H9 (cell line): ENCODE data around the gene LTBP2. TPM values are rescaled to one million over a fixed set of nuclear protein-coding genes. Genes with fewer than 3 reads are reported as not detected.

ENCODE experiments used
- DNase-seq: peaks from one replicate; pipeline ENCODE4 v3.0.0-alpha.2; 2017
- H2AFZ ChIP-seq: one replicate; pipeline ENCODE4 v1.6.1; 2013; ENCODE audit warnings: mild to moderate bottlenecking, low read length, control low read depth, moderate library complexity
- H2AK5ac ChIP-seq: 2 replicates; pipeline ENCODE4 v1.6.1; 2013; ENCODE audit warnings: low read length, control low read depth, mixed read lengths; ENCODE audit not compliant: insufficient read length
- H2BK120ac ChIP-seq: one replicate; pipeline ENCODE4 v1.6.1; 2013; ENCODE audit warnings: low read depth, mild to moderate bottlenecking, low read length, control low read depth, inconsistent platforms; ENCODE audit not compliant: poor library complexity, severe bottlenecking
- H2BK12ac ChIP-seq: 2 replicates; pipeline ENCODE4 v1.6.1; 2013; ENCODE audit warnings: low read length, control low read depth, mixed read lengths, low read depth; ENCODE audit not compliant: insufficient read length
- H2BK15ac ChIP-seq: 2 replicates; pipeline ENCODE4 v1.6.1; 2013; ENCODE audit warnings: low read depth, low read length, control low read depth
- H2BK20ac ChIP-seq: one replicate; pipeline ENCODE4 v1.6.1; 2013; ENCODE audit warnings: low read depth, mild to moderate bottlenecking, low read length, control low read depth, inconsistent platforms; ENCODE audit not compliant: poor library complexity, severe bottlenecking
- H2BK5ac ChIP-seq: 2 replicates; pipeline ENCODE4 v1.6.1; 2013; ENCODE audit warnings: low read length, control low read depth, mixed read lengths; ENCODE audit not compliant: insufficient read length
- H3K14ac ChIP-seq: 2 replicates; pipeline ENCODE4 v1.6.1; 2013; ENCODE audit warnings: low read length, control low read depth; ENCODE audit not compliant: insufficient read depth
- H3K18ac ChIP-seq: 2 replicates; pipeline ENCODE4 v1.6.1; 2013; ENCODE audit warnings: low read depth, mild to moderate bottlenecking, mixed read lengths, low read length, control low read depth; ENCODE audit not compliant: insufficient read length
- H3K23ac ChIP-seq: 2 replicates; pipeline ENCODE4 v1.6.1; 2013; ENCODE audit warnings: low read length, control low read depth, mixed read lengths, low read depth; ENCODE audit not compliant: insufficient read length
- H3K23me2 ChIP-seq: 2 replicates; pipeline ENCODE4 v1.6.1; 2013; ENCODE audit warnings: low read depth, mild to moderate bottlenecking, mixed read lengths, low read length, control low read depth; ENCODE audit not compliant: insufficient read length, poor library complexity, severe bottlenecking
- H3K27ac ChIP-seq: 2 replicates; pipeline ENCODE4 v1.5.1; 2013; ENCODE audit warnings: low read length, control low read depth, mixed read lengths, low read depth; ENCODE audit not compliant: insufficient read length
- H3K27me3 ChIP-seq: 2 replicates; pipeline ENCODE4 v1.6.1; 2013; ENCODE audit warnings: low read length, control low read depth, inconsistent platforms; ENCODE audit not compliant: insufficient read depth
- H3K4ac ChIP-seq: 2 replicates; pipeline ENCODE4 v1.6.1; 2013; ENCODE audit warnings: low read depth, mild to moderate bottlenecking, control low read depth, inconsistent platforms, low read length, moderate library complexity
- H3K4me1 ChIP-seq: 2 replicates; pipeline ENCODE4 v1.6.1; 2013; ENCODE audit warnings: low read length, control low read depth, inconsistent platforms; ENCODE audit not compliant: insufficient read depth
- H3K4me2 ChIP-seq: 2 replicates; pipeline ENCODE4 v1.6.1; 2013; ENCODE audit warnings: low read length, control low read depth, mixed read lengths; ENCODE audit not compliant: insufficient read length, insufficient read depth
- H3K56ac ChIP-seq: 2 replicates; pipeline ENCODE4 v1.6.1; 2013; ENCODE audit warnings: low read depth, mild to moderate bottlenecking, mixed read lengths, low read length, control low read depth; ENCODE audit not compliant: insufficient read length
- H3K79me1 ChIP-seq: 2 replicates; pipeline ENCODE4 v1.6.1; 2013; ENCODE audit warnings: low read depth, mild to moderate bottlenecking, moderate library complexity, low read length, control low read depth, inconsistent platforms; ENCODE audit not compliant: insufficient read depth, poor library complexity, severe bottlenecking
- H3K79me2 ChIP-seq: 2 replicates; pipeline ENCODE4 v1.6.1; 2013; ENCODE audit warnings: low read length, control low read depth, inconsistent platforms; ENCODE audit not compliant: insufficient read depth
- H3K9ac ChIP-seq: 2 replicates; pipeline ENCODE4 v1.6.1; 2013; ENCODE audit warnings: low read length, control low read depth, mixed read lengths; ENCODE audit not compliant: insufficient read length; ENCODE audit errors: extremely low read depth
- H3K9me3 ChIP-seq: one replicate; pipeline ENCODE4 v1.6.1; 2013; ENCODE audit warnings: low read depth, low read length, inconsistent platforms; ENCODE audit not compliant: control insufficient read depth
- H3T11ph ChIP-seq: one replicate; pipeline ENCODE4 v1.6.1; 2013; ENCODE audit warnings: mild to moderate bottlenecking, low read length, control low read depth, inconsistent platforms
- H4K20me1 ChIP-seq: one replicate; pipeline ENCODE4 v1.6.1; 2013; ENCODE audit not compliant: control insufficient read depth, insufficient read length, insufficient read depth
- H4K5ac ChIP-seq: 2 replicates; pipeline ENCODE4 v1.6.1; 2013; ENCODE audit warnings: low read depth, mild to moderate bottlenecking, mixed read lengths, low read length, control low read depth; ENCODE audit not compliant: insufficient read length
- H4K8ac ChIP-seq: replicated peaks from 2 replicates; pipeline ENCODE4 v1.6.1; 2013; ENCODE audit warnings: low read length, control low read depth, mixed read lengths, low read depth; ENCODE audit not compliant: insufficient read length
- H4K91ac ChIP-seq: 2 replicates; pipeline ENCODE4 v1.6.1; 2013; ENCODE audit warnings: low read depth, mild to moderate bottlenecking, moderate library complexity, mixed read lengths, low read length, control low read depth; ENCODE audit not compliant: insufficient read length
- H3K27ac Mint-ChIP-seq, 3 experiments: 2 replicates in 2 of 3; 3 replicates in 1 of 3; pipeline ENCODE4 v1.8.0; 2020 to 2021; ENCODE audit warnings: mixed read lengths in 3 of 3, mild to moderate bottlenecking in 1 of 3, moderate library complexity in 1 of 3
- H3K27me3 Mint-ChIP-seq: 2 replicates; pipeline ENCODE4 v1.8.0; 2021; ENCODE audit warnings: low read depth, mild to moderate bottlenecking, moderate library complexity, mixed read lengths
- H3K36me3 Mint-ChIP-seq, 3 experiments: 2 replicates in 2 of 3; 3 replicates in 1 of 3; pipeline ENCODE4 v1.8.0; 2020 to 2021; ENCODE audit warnings: low read depth in 3 of 3, mixed read lengths in 3 of 3; ENCODE audit not compliant: insufficient read depth in 1 of 3
- H3K4me1 Mint-ChIP-seq, 2 experiments: 2 replicates each; pipeline ENCODE4 v1.8.0; 2020; ENCODE audit warnings: mixed read lengths in 2 of 2
- H3K4me3 Mint-ChIP-seq, 2 experiments: 2 replicates in 1 of 2; 3 replicates in 1 of 2; pipeline ENCODE4 v1.8.0; 2020 to 2021; ENCODE audit warnings: mild to moderate bottlenecking in 2 of 2, mixed read lengths in 2 of 2, moderate library complexity in 1 of 2
- H3K9me3 Mint-ChIP-seq, 2 experiments: 2 replicates in 1 of 2; 3 replicates in 1 of 2; pipeline ENCODE4 v1.8.0; 2020; ENCODE audit warnings: mild to moderate bottlenecking in 2 of 2, mixed read lengths in 2 of 2, moderate library complexity in 1 of 2
- CTCF ChIP-seq: fragments of 200-600 bp; sonication (generic); conservative IDR thresholded peaks from 3 replicates; pipeline ENCODE4 v1.8.0; 2021; ENCODE audit warnings: antibody characterized with exemption, mild to moderate bottlenecking
- WGBS: extraction: QIAGEN DNeasy Blood & Tissue Kit; methylation state at CpG from one replicate; pipeline ENCODE4 v1.1.7; 2013; ENCODE audit warnings: missing lambda C conversion rate, low lambda C conversion rate, mixed read lengths; ENCODE audit not compliant: insufficient read length; ENCODE audit errors: extremely low coverage; 5-methylcytosine and 5-hydroxymethylcytosine counted together
- total RNA-seq: library from RNA; stranded (reverse); gene quantifications from 2 replicates; pipeline ENCODE4 v1.2.1, GENCODE V29; 2021

Gene LTBP2
- total RNA-seq, 1 experiment from 2014 or later: 0.77 TPM

GRCh38 chr14:74599321-74599761 is 12.7 kb downstream of the LTBP2 start:
- no peak overlapping the region for H2AFZ ChIP-seq
- H2BK12ac ChIP-seq: no peak overlapping the region
- H4K91ac ChIP-seq: no peak overlapping the region
- no peaks in the 10 kb centered on the region for H3K9me3 Mint-ChIP-seq
- H3K27ac Mint-ChIP-seq: no peak overlapping the region
- no peak overlapping the region for H3K4ac ChIP-seq
- H4K5ac ChIP-seq: no peak overlapping the region
- H3K18ac ChIP-seq: no peak overlapping the region
- no peak overlapping the region for H3K4me3 Mint-ChIP-seq
- H3K9ac ChIP-seq: no peak overlapping the region
- H4K8ac ChIP-seq: no peak overlapping the region
- no peak for TF ChIP-seq CTCF
- no peaks in the 10 kb centered on the region for H3K4me1 ChIP-seq
- no peak overlapping the region for H3T11ph ChIP-seq
- H2BK15ac ChIP-seq: no peak overlapping the region
- no peak overlapping the region for H3K4me2 ChIP-seq
- no peaks in the 10 kb centered on the region for H3K79me2 ChIP-seq
- no peak overlapping the region for H3K27ac ChIP-seq
- no peaks in the 10 kb centered on the region for H3K4me1 Mint-ChIP-seq
- no peaks in the 10 kb centered on the region for H3K9me3 ChIP-seq
- no peaks in the 10 kb centered on the region for H4K20me1 ChIP-seq
- no peaks in the 10 kb centered on the region for H3K27me3 ChIP-seq
- no peak overlapping the region for H2BK120ac ChIP-seq
- peaks cover 7% of the 10 kb centered on the region for H3K27me3 Mint-ChIP-seq
- no peak overlapping the region for H2AK5ac ChIP-seq
- H2BK5ac ChIP-seq: no peak overlapping the region
- no peaks in the 10 kb centered on the region for H3K36me3 Mint-ChIP-seq
- no peak for DNase-seq
- no peak overlapping the region for H3K23ac ChIP-seq
- no peak overlapping the region for H2BK20ac ChIP-seq
- no CpG with 5 or more reads among the region's 9 CpGs for WGBS
- H3K79me1 ChIP-seq: no peaks in the 10 kb centered on the region
- H3K23me2 ChIP-seq: no peaks in the 10 kb centered on the region
- H3K14ac ChIP-seq: no peak overlapping the region
- H3K56ac ChIP-seq: no peak overlapping the region
